Hepatocyte (in vitro differentiated cells): ENCODE results near the gene FAM20A. TPM values are rescaled to one million over a fixed set of nuclear protein-coding genes. Genes with fewer than 3 reads are reported as not detected.

Experiments
- DNase-seq: peaks from one replicate; pipeline ENCODE4 v3.0.0-alpha.2; 2016; ENCODE audit warnings: low spot score
- H2AFZ ChIP-seq: fragments of 200-600 bp; sonication (generic); 2 replicates; pipeline ENCODE4 v1.6.0; 2016; ENCODE audit warnings: antibody characterized with exemption, mild to moderate bottlenecking
- H3K27ac ChIP-seq: fragments of 200-600 bp; sonication (generic); 2 replicates; pipeline ENCODE4 v1.5.1; 2016; ENCODE audit warnings: mild to moderate bottlenecking
- H3K27me3 ChIP-seq: fragments of 200-600 bp; sonication (generic); 2 replicates; pipeline ENCODE4 v1.6.1; 2016
- H3K36me3 ChIP-seq: fragments of 200-600 bp; sonication (generic); replicated peaks from 2 replicates; pipeline ENCODE4 v1.5.1; 2016; ENCODE audit warnings: low read depth; ENCODE audit not compliant: insufficient read depth
- H3K4me1 ChIP-seq: fragments of 200-600 bp; sonication (generic); 2 replicates; pipeline ENCODE4 v1.5.1; 2016; ENCODE audit warnings: mild to moderate bottlenecking, moderate library complexity; ENCODE audit not compliant: insufficient read depth
- H3K4me2 ChIP-seq: fragments of 200-600 bp; sonication (generic); 2 replicates; pipeline ENCODE4 v1.6.0; 2016
- H3K4me3 ChIP-seq: fragments of 200-600 bp; sonication (generic); 2 replicates; pipeline ENCODE4 v1.5.1; 2016; ENCODE audit warnings: mild to moderate bottlenecking
- H3K79me2 ChIP-seq: fragments of 200-600 bp; sonication (generic); 2 replicates; pipeline ENCODE4 v1.6.0; 2017; ENCODE audit warnings: mild to moderate bottlenecking
- H3K9me2 ChIP-seq: fragments of 200-600 bp; sonication (generic); replicated peaks from 2 replicates; pipeline ENCODE4 v1.6.0; 2017; ENCODE audit warnings: mild to moderate bottlenecking; ENCODE audit not compliant: insufficient read depth
- H3K9me3 ChIP-seq: fragments of 200-600 bp; sonication (generic); 2 replicates; pipeline ENCODE4 v1.5.1; 2016; ENCODE audit warnings: low read depth, mild to moderate bottlenecking
- H4K20me1 ChIP-seq: fragments of 200-600 bp; sonication (generic); 2 replicates; pipeline ENCODE4 v1.6.0; 2016; ENCODE audit warnings: mild to moderate bottlenecking; ENCODE audit not compliant: insufficient read depth, poor library complexity, severe bottlenecking
- CTCF ChIP-seq: fragments of 200-600 bp; sonication (generic); IDR thresholded peaks from 2 replicates; pipeline ENCODE4 v1.5.1; 2016; ENCODE audit warnings: antibody characterized with exemption, mild to moderate bottlenecking; ENCODE audit not compliant: poor library complexity
- EZH2 ChIP-seq: fragments of 200-600 bp; sonication (generic); IDR thresholded peaks from 2 replicates; pipeline ENCODE4 v1.6.1; 2016; ENCODE audit warnings: antibody characterized with exemption, mild to moderate bottlenecking, borderline replicate concordance
- EZH2phosphoT487 ChIP-seq: fragments of 200-600 bp; sonication (generic); IDR thresholded peaks from one replicate; pipeline ENCODE4 v1.6.1; 2018; ENCODE audit warnings: antibody characterized with exemption, mild to moderate bottlenecking, low read depth, moderate library complexity; ENCODE audit not compliant: unreplicated experiment, severe bottlenecking
- WGBS: methylation state at CpG from one replicate; pipeline ENCODE4 v1.1.6; 2016; ENCODE audit warnings: low lambda C conversion rate; ENCODE audit errors: missing lambda C conversion rate; 5-methylcytosine and 5-hydroxymethylcytosine counted together
- polyA plus RNA-seq: library from polyadenylated mRNA; unstranded; fragments of >200 nt; fragmentation: Nextera tagmentation; extraction: Ambion mirVana; gene quantifications from 2 replicates; pipeline ENCODE4 v1.2.1, GENCODE V29; 2016
- total RNA-seq: library from RNA; depleted of rRNA; stranded (reverse); fragments of >200 nt; gene quantifications from 2 replicates; pipeline ENCODE4 v1.2.3, GENCODE V29; 2014

FAM20A gene
- total and polyA plus RNA-seq, 2 experiments from 2014 or later, result 19.9 to 39.7 TPM

GRCh38 chr17:68598074-68598473 lies 3.1 kb downstream of the FAM20A start:
- TF ChIP-seq EZH2 (no peak), EZH2phosphoT487 (no peak), CTCF (no peak)
- Histone ChIP-seq H3K4me3 (no peak overlapping the region), H3K36me3 (no peaks in the 10 kb centered on the region)

GRCh38 chr17:68596411-68596945 lies 4.7 kb downstream of the FAM20A start:
- no peaks in the 10 kb centered on the region for H3K27me3 ChIP-seq
- DNase-seq, result no peak
- WGBS, result 96% methylated on average over 5 of the region's 5 CpGs
- no peak overlapping the region for H3K4me2 ChIP-seq
- no peak overlapping the region for H2AFZ ChIP-seq
- no peaks in the 10 kb centered on the region for H3K9me3 ChIP-seq
- H3K9me2 ChIP-seq, result no peaks in the 10 kb centered on the region
- peaks cover 36% of the 10 kb centered on the region for H3K4me1 ChIP-seq
- H3K36me3 ChIP-seq, result no peaks in the 10 kb centered on the region
- TF ChIP-seq CTCF, result no peak
- no peak for TF ChIP-seq EZH2
- no peak for TF ChIP-seq EZH2phosphoT487
- no peaks in the 10 kb centered on the region for H4K20me1 ChIP-seq
- H3K79me2 ChIP-seq, result peaks cover 9% of the 10 kb centered on the region
- H3K4me3 ChIP-seq, result no peak overlapping the region
- no peak overlapping the region for H3K27ac ChIP-seq

More at GRCh38 chr17:68598074-68598473, 3.1 kb downstream of the FAM20A start:
- WGBS, result 83% methylated on average over 4 of the region's 4 CpGs
- peak overlapping the region; percentile 66 for H3K27ac ChIP-seq
- H2AFZ ChIP-seq, result no peak overlapping the region
- H3K9me3 ChIP-seq, result no peaks in the 10 kb centered on the region
- no peak for DNase-seq
- H3K9me2 ChIP-seq, result no peaks in the 10 kb centered on the region
- H3K79me2 ChIP-seq, result peaks cover 9% of the 10 kb centered on the region
- peaks cover 27% of the 10 kb centered on the region for H3K4me1 ChIP-seq
- peak overlapping the region; percentile 99 for H3K4me2 ChIP-seq
- H3K27me3 ChIP-seq, result peaks cover 6% of the 10 kb centered on the region
- H4K20me1 ChIP-seq, result no peaks in the 10 kb centered on the region

- H3K27ac ChIP-seq, result no peak overlapping the region
- TF ChIP-seq EZH2 (no peak), CTCF (no peak), EZH2phosphoT487 (no peak)
- H3K36me3 ChIP-seq, result no peaks in the 10 kb centered on the region
- H2AFZ ChIP-seq, result no peak overlapping the region
- 81% methylated on average over 2 of the region's 2 CpGs for WGBS
- H3K4me2 ChIP-seq, result no peak overlapping the region
- H3K9me2 ChIP-seq, result no peaks in the 10 kb centered on the region
- no peaks in the 10 kb centered on the region for H3K9me3 ChIP-seq
- no peaks in the 10 kb centered on the region for H4K20me1 ChIP-seq
- no peak overlapping the region for H3K4me3 ChIP-seq
- no peak for DNase-seq
- no peaks in the 10 kb centered on the region for H3K27me3 ChIP-seq
- H3K79me2 ChIP-seq, result peaks cover 9% of the 10 kb centered on the region
- H3K4me1 ChIP-seq, result peaks cover 36% of the 10 kb centered on the region
These were observed 5.2 kb downstream of the FAM20A start for GRCh38 chr17:68595986-68596385.

GRCh38 chr17:68595496-68595895 lies 5.7 kb downstream of the FAM20A start:
- peaks cover 9% of the 10 kb centered on the region for H3K79me2 ChIP-seq
- 85% methylated on average over 5 of the region's 5 CpGs for WGBS
- no peaks in the 10 kb centered on the region for H4K20me1 ChIP-seq
- H3K9me3 ChIP-seq, result no peaks in the 10 kb centered on the region
- no peak overlapping the region for H3K4me3 ChIP-seq
- no peak for TF ChIP-seq EZH2phosphoT487
- no peak for TF ChIP-seq CTCF
- TF ChIP-seq EZH2, result no peak
- no peak overlapping the region for H3K27ac ChIP-seq
- no peaks in the 10 kb centered on the region for H3K36me3 ChIP-seq
- no peaks in the 10 kb centered on the region for H3K9me2 ChIP-seq
- H3K4me1 ChIP-seq, result peaks cover 36% of the 10 kb centered on the region
- no peaks in the 10 kb centered on the region for H3K27me3 ChIP-seq
- no peak for DNase-seq
- no peak overlapping the region for H2AFZ ChIP-seq
- no peak overlapping the region for H3K4me2 ChIP-seq
